Measurements from ENCODE around the gene GLB1L3. TPM values are rescaled to one million over a fixed set of nuclear protein-coding genes. Genes with fewer than 3 reads are reported as not detected.

The GLB1L3 gene
- total RNA-seq, 1 experiment from 2014 or later: not detected

- TF ChIP-seq CTCF (IDR thresholded peaks at IDR 0.05 in 2 of 3, conservative IDR thresholded peaks at IDR 0.05 in 1 of 3; ENCODE audit: borderline replicate concordance in 1 of 3, insufficient read depth in 1 of 3, low read depth in 2 of 3, low read length in 2 of 3) (no peak), CEBPB (IDR thresholded peaks at IDR 0.05; ENCODE audit: low read depth) (no peak), ELF1 (IDR thresholded peaks at IDR 0.05; ENCODE audit: borderline replicate concordance, low read depth) (no peak), SP1 (IDR thresholded peaks at IDR 0.05; ENCODE audit: low read depth) (no peak), MAX (IDR thresholded peaks at IDR 0.05) (no peak), EZH2phosphoT487 (IDR thresholded peaks at IDR 0.05; ENCODE audit: borderline replicate concordance) (no peak)
Observed at GRCh38 chr11:134363592-134363991, 87.4 kb downstream of the GLB1L3 start (continued).

- Histone ChIP-seq H3K4me1 (ENCODE audit: control insufficient read depth in 1 of 2, insufficient read depth in 2 of 2, low read length in 2 of 2) (no peaks in the 10 kb centered on the region), H3K36me3 (ENCODE audit: control insufficient read depth in 1 of 2, insufficient read depth in 2 of 2, low read length in 2 of 2) (no peaks in the 10 kb centered on the region), H3K27ac (ENCODE audit: low read depth, low read length) (no peak overlapping the region), H3K9me3 (ENCODE audit: control insufficient read depth in 1 of 2, insufficient read depth in 1 of 2, low read depth in 1 of 2, low read length in 2 of 2) (no peaks in the 10 kb centered on the region), H3K4me3 (replicated peaks in 1 of 2; ENCODE audit: low read depth in 1 of 2, low read length in 2 of 2) (no peak overlapping the region), H4K20me1 (ENCODE audit: insufficient read depth) (no peaks in the 10 kb centered on the region), H2AFZ (ENCODE audit: low read depth, low read length, poor library complexity, severe bottlenecking) (no peak overlapping the region), H3K27me3 (ENCODE audit: insufficient read depth, low read length) (no peaks in the 10 kb centered on the region), H3K9ac (ENCODE audit: low read length) (no peak overlapping the region), H3K9me2 (ENCODE audit: insufficient read depth) (no peaks in the 10 kb centered on the region), H3K79me2 (ENCODE audit: insufficient read depth, low read length) (no peaks in the 10 kb centered on the region), H3K4me2 (ENCODE audit: low read length) (no peak overlapping the region)
- ChIA-PET RAD21 (ENCODE audit: low non-redundant PET in 1 of 2, low total read pairs in 2 of 2, uncharacterized antibody in 2 of 2, unreplicated experiment in 2 of 2) (no interaction called here), POLR2A (no interaction called here), CTCF (no interaction called here)
- intact Hi-C loops (cut with micrococcal nuclease): loop anchor here (5.0 kb wide), 3 partner anchors 228 to 503 kb away; no protein-coding TSS in a partner anchor
- BruUV-seq (replicated peaks): no TSS peak
- DNase-seq (ENCODE audit: low read depth, low spot score) (no peak), ATAC-seq (no peak)
- TF ChIP-seq FOSL1 (IDR thresholded peaks at IDR 0.05; ENCODE audit: low read depth) (no peak), SRF (IDR thresholded peaks at IDR 0.05; ENCODE audit: low read depth) (no peak), RAD21 (IDR thresholded peaks at IDR 0.05; ENCODE audit: low read depth) (no peak)
Observed at GRCh38 chr11:134364261-134364660, 88.1 kb downstream of the GLB1L3 start.
